ENCODE data around the gene CASS4. TPM values are rescaled to one million over a fixed set of nuclear protein-coding genes. Genes with fewer than 3 reads are reported as not detected.

The CASS4 gene
- total RNA-seq, 1 experiment from 2014 or later, result not detected

GRCh38 chr20:56388882-56389281, 23.2 kb upstream of the CASS4 start:
- H4K91ac ChIP-seq (ENCODE audit: insufficient read length, low read depth, low read length), result no peak overlapping the region
- no peak overlapping the region for H2AFZ ChIP-seq (ENCODE audit: low read length)
- H3K79me2 ChIP-seq (ENCODE audit: insufficient read depth, low read length), result peaks cover 34% of the 10 kb centered on the region; the same call in 1 of the 2 replicates
- H3K4me2 ChIP-seq (ENCODE audit: insufficient read depth, insufficient read length, low read length), result no peak overlapping the region
- H3K27ac ChIP-seq (ENCODE audit: insufficient read length, low read depth, low read length), result no peak overlapping the region
- Mint-ChIP-seq H3K4me3 (no peak overlapping the region), H3K4me1 (peaks cover 26 to 27% of the 10 kb centered on the region in 2 experiments), H3K27ac (peak overlapping the region in 1 of 3 experiments; percentile 63; a peak in 2 of 7 replicates), H3K36me3 (ENCODE audit: insufficient read depth in 1 of 3, low read depth in 3 of 3) (peaks cover 39 to 66% (median 57%) of the 10 kb centered on the region in 3 experiments; a peak in 6 of 7 replicates), H3K9me3 (no peaks in the 10 kb centered on the region), H3K27me3 (ENCODE audit: low read depth) (no peaks in the 10 kb centered on the region)
- H3K56ac ChIP-seq (ENCODE audit: insufficient read length, low read depth, low read length), result no peak overlapping the region
- DNase-seq, result no peak
- no peaks in the 10 kb centered on the region for H4K20me1 ChIP-seq (ENCODE audit: control insufficient read depth, insufficient read depth, insufficient read length)
- no peak overlapping the region for H3T11ph ChIP-seq (ENCODE audit: low read length)
- H3K23me2 ChIP-seq (ENCODE audit: insufficient read length, low read depth, low read length, poor library complexity, severe bottlenecking), result peaks cover 6% of the 10 kb centered on the region
- H2BK15ac ChIP-seq (ENCODE audit: low read depth, low read length), result no peak overlapping the region
- H4K5ac ChIP-seq (ENCODE audit: insufficient read length, low read depth, low read length), result no peak overlapping the region
- no peak overlapping the region for H4K8ac ChIP-seq (replicated peaks; ENCODE audit: insufficient read length, low read depth, low read length)
- H3K23ac ChIP-seq (ENCODE audit: insufficient read length, low read depth, low read length), result no peak overlapping the region
- no peaks in the 10 kb centered on the region for H3K9me3 ChIP-seq (ENCODE audit: control insufficient read depth, low read depth, low read length)
- no CpG with 5 or more reads among the region's 4 CpGs for WGBS (ENCODE audit: extremely low coverage, insufficient read length, low lambda C conversion rate)
- H3K27me3 ChIP-seq (ENCODE audit: insufficient read depth, low read length), result no peaks in the 10 kb centered on the region
- no peak overlapping the region for H3K9ac ChIP-seq (ENCODE audit: extremely low read depth, insufficient read length, low read length)
- no peak overlapping the region for H3K4ac ChIP-seq (ENCODE audit: low read depth, low read length)
- no peak overlapping the region for H3K14ac ChIP-seq (ENCODE audit: insufficient read depth, low read length)
- no peak overlapping the region for H2BK5ac ChIP-seq (ENCODE audit: insufficient read length, low read length)
- no peak overlapping the region for H3K18ac ChIP-seq (ENCODE audit: insufficient read length, low read depth, low read length)
- no peak overlapping the region for H2BK120ac ChIP-seq (ENCODE audit: low read depth, low read length, poor library complexity, severe bottlenecking)
- no peak overlapping the region for H2BK20ac ChIP-seq (ENCODE audit: low read depth, low read length, poor library complexity, severe bottlenecking)
- H2BK12ac ChIP-seq (ENCODE audit: insufficient read length, low read depth, low read length), result no peak overlapping the region
- H3K4me1 ChIP-seq (ENCODE audit: insufficient read depth, low read length), result no peaks in the 10 kb centered on the region
- H3K79me1 ChIP-seq (ENCODE audit: insufficient read depth, low read depth, low read length, poor library complexity, severe bottlenecking), result peaks cover 29% of the 10 kb centered on the region
- H2AK5ac ChIP-seq (ENCODE audit: insufficient read length, low read length), result no peak overlapping the region
- TF ChIP-seq, protein P1, sequence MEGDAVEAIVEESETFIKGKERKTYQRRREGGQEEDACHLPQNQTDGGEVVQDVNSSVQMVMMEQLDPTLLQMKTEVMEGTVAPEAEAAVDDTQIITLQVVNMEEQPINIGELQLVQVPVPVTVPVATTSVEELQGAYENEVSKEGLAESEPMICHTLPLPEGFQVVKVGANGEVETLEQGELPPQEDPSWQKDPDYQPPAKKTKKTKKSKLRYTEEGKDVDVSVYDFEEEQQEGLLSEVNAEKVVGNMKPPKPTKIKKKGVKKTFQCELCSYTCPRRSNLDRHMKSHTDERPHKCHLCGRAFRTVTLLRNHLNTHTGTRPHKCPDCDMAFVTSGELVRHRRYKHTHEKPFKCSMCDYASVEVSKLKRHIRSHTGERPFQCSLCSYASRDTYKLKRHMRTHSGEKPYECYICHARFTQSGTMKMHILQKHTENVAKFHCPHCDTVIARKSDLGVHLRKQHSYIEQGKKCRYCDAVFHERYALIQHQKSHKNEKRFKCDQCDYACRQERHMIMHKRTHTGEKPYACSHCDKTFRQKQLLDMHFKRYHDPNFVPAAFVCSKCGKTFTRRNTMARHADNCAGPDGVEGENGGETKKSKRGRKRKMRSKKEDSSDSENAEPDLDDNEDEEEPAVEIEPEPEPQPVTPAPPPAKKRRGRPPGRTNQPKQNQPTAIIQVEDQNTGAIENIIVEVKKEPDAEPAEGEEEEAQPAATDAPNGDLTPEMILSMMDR (conservative IDR thresholded peaks at IDR 0.05), result no peak
